DOHH2 (cell line): ENCODE data around the gene FUT7.
A peak's percentile ranks its signal among the peaks of the same experiment; 100 is the strongest.

Experiments
- H3F3A ChIP-seq: fragments of 200-600 bp; sonication (generic), shearing (Covaris generic); 2 replicates; pipeline ENCODE4 v1.6.0; 2016; ENCODE audit warnings: antibody characterized with exemption, mild to moderate bottlenecking; ENCODE audit not compliant: control insufficient read depth, insufficient read depth
- H3K27ac ChIP-seq: fragments of 200-600 bp; sonication (generic); 2 replicates; pipeline ENCODE4 v1.5.1; 2014; ENCODE audit warnings: low read depth, mild to moderate bottlenecking, low read length, moderate library complexity
- H3K27me3 ChIP-seq: fragments of 200-600 bp; sonication (generic); 2 replicates; pipeline ENCODE4 v1.6.1; 2014; ENCODE audit warnings: mild to moderate bottlenecking, low read length, mixed read lengths; ENCODE audit not compliant: control insufficient read depth
- H3K36me3 ChIP-seq: fragments of 200-600 bp; sonication (generic); 2 replicates; pipeline ENCODE4 v1.6.1; 2014; ENCODE audit warnings: mild to moderate bottlenecking, low read length, moderate library complexity, mixed read lengths; ENCODE audit not compliant: control insufficient read depth
- H3K4me1 ChIP-seq: fragments of 200-600 bp; sonication (generic); 2 replicates; pipeline ENCODE4 v1.6.1; 2014; ENCODE audit warnings: mild to moderate bottlenecking, low read length, mixed read lengths; ENCODE audit not compliant: control insufficient read depth
- H3K4me2 ChIP-seq: fragments of 200-600 bp; sonication (generic); 2 replicates; pipeline ENCODE4 v1.6.0; 2014; ENCODE audit warnings: mild to moderate bottlenecking, low read length, moderate library complexity
- H3K4me3 ChIP-seq: fragments of 200-600 bp; sonication (generic); 2 replicates; pipeline ENCODE4 v1.5.1; 2014; ENCODE audit warnings: mild to moderate bottlenecking, low read length, mixed read lengths
- H3K79me2 ChIP-seq: fragments of 200-600 bp; sonication (generic); 2 replicates; pipeline ENCODE4 v1.6.1; 2014; ENCODE audit warnings: mild to moderate bottlenecking, low read length, mixed read lengths; ENCODE audit not compliant: control insufficient read depth
- H3K9me2 ChIP-seq: fragments of 200-600 bp; sonication (generic); replicated peaks from 2 replicates; pipeline ENCODE4 v1.6.1; 2014; ENCODE audit warnings: mild to moderate bottlenecking, low read length, mixed read lengths; ENCODE audit not compliant: control insufficient read depth
- H3K9me3 ChIP-seq: fragments of 200-600 bp; sonication (generic); 2 replicates; pipeline ENCODE4 v1.6.1; 2014; ENCODE audit warnings: antibody characterized with exemption, low read length, mixed read lengths; ENCODE audit not compliant: control insufficient read depth, insufficient read depth
- H4K20me1 ChIP-seq: fragments of 200-600 bp; sonication (generic); 2 replicates; pipeline ENCODE4 v1.6.0; 2014; ENCODE audit warnings: low read depth, mild to moderate bottlenecking, antibody characterized with exemption, low read length, moderate library complexity; ENCODE audit not compliant: control insufficient read depth, insufficient read depth
- EZH2phosphoT487 ChIP-seq: fragments of 200-600 bp; sonication (generic); IDR thresholded peaks from 2 replicates; pipeline ENCODE4 v1.6.1; 2017; ENCODE audit warnings: borderline replicate concordance, mild to moderate bottlenecking, antibody characterized with exemption, low read length, moderate library complexity, mixed read lengths
- TF ChIP-seq, protein P1 (sequence below): fragments of 200-600 bp; sonication (generic); IDR thresholded peaks from one replicate; pipeline ENCODE4 v1.5.1; 2014; ENCODE audit warnings: antibody characterized with exemption, mild to moderate bottlenecking, low read depth, low read length; ENCODE audit not compliant: poor library complexity, severe bottlenecking

The FUT7 gene

DNA sequence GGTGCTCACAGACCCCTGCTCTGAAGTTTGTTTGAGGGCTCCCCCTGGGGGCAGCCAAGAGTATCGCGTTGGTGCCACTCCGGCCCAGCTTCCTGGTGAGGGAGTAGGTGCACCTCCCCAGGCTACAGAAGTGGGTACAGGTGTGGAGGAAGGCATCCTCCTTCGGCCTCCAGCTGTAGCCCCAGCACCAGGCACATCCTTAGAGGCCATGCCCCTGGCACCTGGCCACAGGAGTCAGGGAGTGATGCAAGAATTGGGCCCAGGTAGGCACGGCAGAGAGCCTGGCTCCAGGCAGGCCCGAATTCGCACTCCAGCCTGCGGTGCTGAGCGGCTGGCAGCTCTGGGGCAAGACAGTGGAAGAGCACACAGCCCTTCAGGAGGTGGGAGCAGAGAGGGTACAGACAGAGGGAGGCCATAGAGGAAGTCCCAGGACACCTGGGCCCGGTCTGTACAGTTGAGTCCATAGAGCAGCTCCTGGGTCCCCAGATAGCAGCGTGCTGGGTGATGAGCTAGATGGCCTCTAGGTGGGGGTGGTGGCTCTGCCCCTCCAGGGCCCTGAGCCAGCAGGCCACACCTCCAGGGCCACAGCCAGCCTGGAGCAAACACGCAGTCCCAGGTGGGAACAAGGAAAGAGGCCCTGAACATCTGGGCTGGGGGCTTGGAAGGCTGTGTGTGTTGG, 36.1 kb upstream of the FUT7 start:
- Histone ChIP-seq H4K20me1 (peaks cover 13% of the 10 kb centered on the region), H3K79me2 (peaks cover 42% of the 10 kb centered on the region), H3K9me3 (no peaks in the 10 kb centered on the region), H3K27ac (peak overlapping the region; percentile 31; the same call in 1 of the 2 replicates), H3K36me3 (peaks cover 31% of the 10 kb centered on the region), H3K4me1 (peaks cover 33% of the 10 kb centered on the region), H3K27me3 (no peaks in the 10 kb centered on the region), H3K4me3 (peak overlapping the region; percentile 95), H3K4me2 (peak overlapping the region; percentile 79), H3F3A (peaks cover 2% of the 10 kb centered on the region; the same call in 1 of the 2 replicates), H3K9me2 (no peaks in the 10 kb centered on the region)
- no peak for TF ChIP-seq EZH2phosphoT487
- TF ChIP-seq, protein P1, sequence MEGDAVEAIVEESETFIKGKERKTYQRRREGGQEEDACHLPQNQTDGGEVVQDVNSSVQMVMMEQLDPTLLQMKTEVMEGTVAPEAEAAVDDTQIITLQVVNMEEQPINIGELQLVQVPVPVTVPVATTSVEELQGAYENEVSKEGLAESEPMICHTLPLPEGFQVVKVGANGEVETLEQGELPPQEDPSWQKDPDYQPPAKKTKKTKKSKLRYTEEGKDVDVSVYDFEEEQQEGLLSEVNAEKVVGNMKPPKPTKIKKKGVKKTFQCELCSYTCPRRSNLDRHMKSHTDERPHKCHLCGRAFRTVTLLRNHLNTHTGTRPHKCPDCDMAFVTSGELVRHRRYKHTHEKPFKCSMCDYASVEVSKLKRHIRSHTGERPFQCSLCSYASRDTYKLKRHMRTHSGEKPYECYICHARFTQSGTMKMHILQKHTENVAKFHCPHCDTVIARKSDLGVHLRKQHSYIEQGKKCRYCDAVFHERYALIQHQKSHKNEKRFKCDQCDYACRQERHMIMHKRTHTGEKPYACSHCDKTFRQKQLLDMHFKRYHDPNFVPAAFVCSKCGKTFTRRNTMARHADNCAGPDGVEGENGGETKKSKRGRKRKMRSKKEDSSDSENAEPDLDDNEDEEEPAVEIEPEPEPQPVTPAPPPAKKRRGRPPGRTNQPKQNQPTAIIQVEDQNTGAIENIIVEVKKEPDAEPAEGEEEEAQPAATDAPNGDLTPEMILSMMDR, result peak; percentile 78

DNA sequence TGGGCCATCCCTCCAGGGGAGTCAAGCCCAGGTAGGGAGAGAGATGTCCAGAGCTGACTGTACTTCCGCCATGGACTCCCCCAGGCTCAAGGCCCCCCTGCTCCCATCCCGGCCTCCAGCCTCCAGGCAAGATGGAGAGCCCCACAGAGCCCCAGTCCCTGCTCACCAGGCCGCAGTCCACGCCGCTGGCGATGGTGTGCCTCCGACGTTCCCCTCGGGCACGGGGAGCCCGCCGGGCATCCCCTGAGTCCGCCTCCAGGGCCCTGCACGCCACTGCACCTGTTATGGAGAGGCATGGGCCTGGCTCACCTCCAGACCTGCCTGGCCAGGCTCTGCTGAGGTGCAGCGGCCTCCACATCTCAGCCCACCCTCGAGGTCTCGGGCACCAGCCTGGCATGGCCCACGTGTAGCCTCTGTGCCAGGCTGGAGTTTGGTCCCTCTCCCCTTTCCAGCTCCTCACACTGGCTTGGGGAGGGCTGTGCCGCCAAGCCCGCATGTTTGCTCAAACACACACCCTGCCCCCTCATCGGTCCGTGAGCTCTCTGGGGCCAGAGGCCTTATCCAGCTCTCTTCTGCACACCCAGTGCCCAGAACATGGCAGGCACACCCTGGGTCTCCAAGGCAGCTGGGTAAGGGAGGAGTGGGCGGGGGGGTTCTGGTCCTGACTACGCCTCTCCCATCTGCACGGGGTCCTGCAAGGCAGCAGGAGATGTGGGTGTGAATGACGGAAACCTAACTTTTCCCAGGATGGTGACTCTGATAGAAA, 34.4 kb upstream of the FUT7 start:
- Histone ChIP-seq H3K9me3 (no peaks in the 10 kb centered on the region), H3K4me3 (no peak overlapping the region), H3K4me1 (peaks cover 30% of the 10 kb centered on the region), H3F3A (peaks cover 9% of the 10 kb centered on the region), H3K36me3 (peaks cover 31% of the 10 kb centered on the region), H3K79me2 (peaks cover 42% of the 10 kb centered on the region), H4K20me1 (peaks cover 13% of the 10 kb centered on the region), H3K27me3 (no peaks in the 10 kb centered on the region), H3K27ac (no peak overlapping the region), H3K9me2 (no peaks in the 10 kb centered on the region), H3K4me2 (no peak overlapping the region)
- no peak for TF ChIP-seq EZH2phosphoT487
- TF ChIP-seq, protein P1, result no peak

DNA sequence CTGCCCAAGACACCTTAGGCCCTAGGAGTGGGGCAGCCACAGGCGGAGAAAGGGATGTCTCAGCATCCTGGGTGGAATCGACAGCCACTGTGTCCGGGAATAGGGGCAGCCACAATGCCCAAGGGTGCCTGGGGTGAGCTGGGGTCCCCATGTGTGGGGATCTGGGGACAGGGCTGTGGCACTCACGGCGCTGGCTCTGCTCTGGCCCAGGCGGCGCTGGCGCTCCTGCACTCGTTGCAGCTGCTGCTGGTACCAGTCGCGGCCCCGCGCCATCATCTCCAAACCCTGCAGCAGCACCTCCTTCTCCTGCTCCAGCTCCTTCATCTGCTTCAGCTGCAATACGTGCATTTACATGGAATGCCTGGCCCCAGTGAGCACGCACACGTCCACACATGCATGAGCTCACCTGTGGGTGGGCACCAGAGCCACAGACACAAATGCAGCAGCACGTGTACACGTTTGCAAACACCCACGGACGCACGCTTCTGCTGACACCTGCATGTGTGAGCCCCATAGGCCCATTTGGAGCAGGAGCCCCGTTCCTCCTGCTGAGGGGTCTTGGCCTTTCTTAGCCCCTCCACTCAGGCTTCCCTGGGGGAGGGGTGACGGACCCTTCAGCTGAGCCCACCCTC, 33.6 kb upstream of the FUT7 start:
- no peak for TF ChIP-seq EZH2phosphoT487
- TF ChIP-seq, protein P1, result no peak
- no peaks in the 10 kb centered on the region for H3K9me3 ChIP-seq
- no peak overlapping the region for H3K27ac ChIP-seq

More for the DNA sequence above, 33.6 kb upstream of the FUT7 start:
- Histone ChIP-seq H4K20me1 (peaks cover 13% of the 10 kb centered on the region), H3K4me2 (no peak overlapping the region), H3K4me3 (no peak overlapping the region), H3K79me2 (peaks cover 42% of the 10 kb centered on the region), H3K36me3 (peaks cover 31% of the 10 kb centered on the region), H3F3A (peaks cover 12% of the 10 kb centered on the region), H3K4me1 (peaks cover 25% of the 10 kb centered on the region), H3K27me3 (no peaks in the 10 kb centered on the region), H3K9me2 (no peaks in the 10 kb centered on the region)
